ENCODE results near the gene ADGRG3.
A peak's percentile ranks its signal among the peaks of the same experiment; 100 is the strongest.

ADGRG3 gene

GRCh38 chr16:57726433-57726947 is 58.4 kb downstream of the ADGRG3 start:
- 78% methylated on average over 5 of the region's 7 CpGs for WGBS

DNA sequence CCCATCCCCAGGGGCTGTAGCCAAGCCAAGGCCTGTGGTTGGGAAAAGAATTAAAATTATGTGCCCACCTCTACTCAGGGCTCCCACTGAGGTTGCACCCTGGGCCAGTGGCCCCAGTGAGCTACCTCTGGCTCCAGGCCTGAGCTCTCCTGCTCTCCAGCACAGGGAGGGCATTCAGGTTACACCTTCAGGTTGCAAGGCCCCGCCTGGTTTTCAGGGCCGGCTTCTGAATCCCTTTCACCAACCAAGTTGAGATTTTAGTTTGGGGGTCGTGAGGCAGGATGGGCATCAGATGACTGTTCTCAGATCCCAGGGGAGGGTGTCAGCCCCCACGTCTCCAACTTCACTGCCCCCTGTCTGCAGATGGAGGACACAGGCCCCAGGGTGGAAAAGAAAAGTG is 59.5 kb downstream of the ADGRG3 start:
- no peak overlapping the region for H3K14ac ChIP-seq (ENCODE audit: low read length in 2 of 2)
- WGBS, result 20% methylated on average over 1 of the region's 4 CpGs

More at GRCh38 chr16:57726433-57726947, 58.4 kb downstream of the ADGRG3 start:
- Histone ChIP-seq H2AK5ac (ENCODE audit: low read length, severe bottlenecking) (no peak overlapping the region), H3K18ac (ENCODE audit: low read depth in 1 of 2, low read length in 2 of 2) (no peak overlapping the region), H3K23ac (ENCODE audit: low read length in 2 of 2) (no peak overlapping the region), H4K91ac (ENCODE audit: low read length) (no peak overlapping the region), H3K79me1 (replicated peaks; ENCODE audit: low read length, poor library complexity, severe bottlenecking) (no peaks in the 10 kb centered on the region), H3K4me1 (ENCODE audit: control insufficient read depth, insufficient read depth, low read depth, low read length) (no peaks in the 10 kb centered on the region), H3K4me2 (ENCODE audit: low read length, poor library complexity, severe bottlenecking) (no peak overlapping the region), H3K9me3 (ENCODE audit: control insufficient read depth, low read length) (no peaks in the 10 kb centered on the region), H3K14ac (ENCODE audit: low read length in 2 of 2) (no peak overlapping the region), H2BK5ac (ENCODE audit: low read depth, low read length, poor library complexity, severe bottlenecking) (no peak overlapping the region), H2BK120ac (ENCODE audit: low read depth, low read length) (no peak overlapping the region), H3K4me3 (ENCODE audit: insufficient read depth in 1 of 2, low read depth in 1 of 2, low read length in 2 of 2) (no peak overlapping the region), H3K4ac (ENCODE audit: low read depth in 1 of 2, low read length in 2 of 2) (no peak overlapping the region), H4K8ac (ENCODE audit: low read length) (no peak overlapping the region), H3K36me3 (ENCODE audit: control insufficient read depth in 1 of 2, insufficient read depth in 2 of 2, low read depth in 1 of 2, low read length in 2 of 2) (no peaks in the 10 kb centered on the region), H3K27me3 (ENCODE audit: control insufficient read depth in 1 of 2, insufficient read depth in 1 of 2, low read length in 2 of 2) (peaks cover 4 to 13% of the 10 kb centered on the region in 2 experiments), H2BK15ac (ENCODE audit: low read depth, poor library complexity, severe bottlenecking) (no peak overlapping the region), H3K9ac (ENCODE audit: low read length) (no peak overlapping the region), H3K27ac (ENCODE audit: low read length, poor library complexity, severe bottlenecking) (no peak overlapping the region), H2BK12ac (ENCODE audit: low read length in 2 of 2) (no peak overlapping the region), H2AFZ (ENCODE audit: low read depth, low read length) (no peak overlapping the region)
- DNase-seq, result no peak

GRCh38 chr16:57728336-57729181 is 60.5 kb downstream of the ADGRG3 start:
- Histone ChIP-seq H3K4me2 (ENCODE audit: low read length, poor library complexity, severe bottlenecking) (no peak overlapping the region), H2BK15ac (ENCODE audit: low read depth, poor library complexity, severe bottlenecking) (peak overlapping the region; percentile 18), H3K27ac (ENCODE audit: low read length, poor library complexity, severe bottlenecking) (no peak overlapping the region), H3K27me3 (ENCODE audit: control insufficient read depth in 1 of 2, insufficient read depth in 1 of 2, low read length in 2 of 2) (peaks cover 6 to 13% of the 10 kb centered on the region in 2 experiments), H3K4ac (ENCODE audit: low read depth in 1 of 2, low read length in 2 of 2) (no peak overlapping the region), H2BK12ac (ENCODE audit: low read length in 2 of 2) (no peak overlapping the region), H3K79me1 (replicated peaks; ENCODE audit: low read length, poor library complexity, severe bottlenecking) (no peaks in the 10 kb centered on the region), H2AFZ (ENCODE audit: low read depth, low read length) (no peak overlapping the region), H3K4me1 (ENCODE audit: control insufficient read depth, insufficient read depth, low read depth, low read length) (no peaks in the 10 kb centered on the region), H3K23ac (ENCODE audit: low read length in 2 of 2) (no peak overlapping the region), H3K36me3 (ENCODE audit: control insufficient read depth in 1 of 2, insufficient read depth in 2 of 2, low read depth in 1 of 2, low read length in 2 of 2) (no peaks in the 10 kb centered on the region), H3K9ac (ENCODE audit: low read length) (no peak overlapping the region), H2BK5ac (ENCODE audit: low read depth, low read length, poor library complexity, severe bottlenecking) (no peak overlapping the region), H3K14ac (ENCODE audit: low read length in 2 of 2) (no peak overlapping the region), H3K9me3 (ENCODE audit: control insufficient read depth, low read length) (peaks cover 6% of the 10 kb centered on the region), H3K4me3 (ENCODE audit: insufficient read depth in 1 of 2, low read depth in 1 of 2, low read length in 2 of 2) (no peak overlapping the region), H4K91ac (ENCODE audit: low read length) (no peak overlapping the region), H2BK120ac (ENCODE audit: low read depth, low read length) (no peak overlapping the region), H2AK5ac (ENCODE audit: low read length, severe bottlenecking) (no peak overlapping the region), H3K18ac (ENCODE audit: low read depth in 1 of 2, low read length in 2 of 2) (no peak overlapping the region), H4K8ac (ENCODE audit: low read length) (no peak overlapping the region)
- WGBS, result 92% methylated on average over 14 of the region's 14 CpGs
- no peak for DNase-seq

More for the DNA sequence above, 59.5 kb downstream of the ADGRG3 start:
- Histone ChIP-seq H3K9ac (ENCODE audit: low read length) (no peak overlapping the region), H3K9me3 (ENCODE audit: control insufficient read depth, low read length) (peaks cover under 1% of the 10 kb centered on the region), H3K4ac (ENCODE audit: low read depth in 1 of 2, low read length in 2 of 2) (no peak overlapping the region), H3K27ac (ENCODE audit: low read length, poor library complexity, severe bottlenecking) (no peak overlapping the region), H3K36me3 (ENCODE audit: control insufficient read depth in 1 of 2, insufficient read depth in 2 of 2, low read depth in 1 of 2, low read length in 2 of 2) (no peaks in the 10 kb centered on the region), H4K91ac (ENCODE audit: low read length) (no peak overlapping the region), H3K4me3 (ENCODE audit: insufficient read depth in 1 of 2, low read depth in 1 of 2, low read length in 2 of 2) (no peak overlapping the region), H2BK12ac (ENCODE audit: low read length in 2 of 2) (no peak overlapping the region), H4K8ac (ENCODE audit: low read length) (no peak overlapping the region), H3K23ac (ENCODE audit: low read length in 2 of 2) (no peak overlapping the region), H2AK5ac (ENCODE audit: low read length, severe bottlenecking) (no peak overlapping the region), H3K4me2 (ENCODE audit: low read length, poor library complexity, severe bottlenecking) (no peak overlapping the region), H2BK120ac (ENCODE audit: low read depth, low read length) (no peak overlapping the region), H3K18ac (ENCODE audit: low read depth in 1 of 2, low read length in 2 of 2) (no peak overlapping the region), H3K79me1 (replicated peaks; ENCODE audit: low read length, poor library complexity, severe bottlenecking) (no peaks in the 10 kb centered on the region), H2BK5ac (ENCODE audit: low read depth, low read length, poor library complexity, severe bottlenecking) (no peak overlapping the region), H3K27me3 (ENCODE audit: control insufficient read depth in 1 of 2, insufficient read depth in 1 of 2, low read length in 2 of 2) (peaks cover 6 to 13% of the 10 kb centered on the region in 2 experiments), H2BK15ac (ENCODE audit: low read depth, poor library complexity, severe bottlenecking) (no peak overlapping the region), H3K4me1 (ENCODE audit: control insufficient read depth, insufficient read depth, low read depth, low read length) (no peaks in the 10 kb centered on the region), H2AFZ (ENCODE audit: low read depth, low read length) (no peak overlapping the region)
- no peak for DNase-seq

DNA sequence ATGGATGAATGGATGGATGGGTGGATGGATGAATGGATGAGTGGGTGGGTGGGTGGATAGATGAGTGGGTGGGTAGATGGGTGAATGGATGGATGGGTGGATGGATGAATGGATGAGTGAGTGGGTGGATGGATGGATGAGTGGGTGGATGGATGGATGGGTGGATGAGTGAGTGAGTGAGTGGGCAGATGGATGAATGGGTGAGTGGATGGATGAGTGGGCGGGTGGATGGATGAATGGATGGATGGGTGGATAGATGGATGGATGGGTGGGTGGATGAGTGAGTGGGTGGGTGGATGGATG is 61.0 kb downstream of the ADGRG3 start:
- no peaks in the 10 kb centered on the region for H3K4me1 ChIP-seq (ENCODE audit: control insufficient read depth, insufficient read depth, low read depth, low read length)
- H3K4ac ChIP-seq (ENCODE audit: low read depth in 1 of 2, low read length in 2 of 2), result no peak overlapping the region
- no peak overlapping the region for H2BK15ac ChIP-seq (ENCODE audit: low read depth, poor library complexity, severe bottlenecking)
- H3K4me3 ChIP-seq (ENCODE audit: insufficient read depth in 1 of 2, low read depth in 1 of 2, low read length in 2 of 2), result no peak overlapping the region
- no peak overlapping the region for H4K91ac ChIP-seq (ENCODE audit: low read length)
- H3K14ac ChIP-seq (ENCODE audit: low read length in 2 of 2), result no peak overlapping the region
- no peak overlapping the region for H4K8ac ChIP-seq (ENCODE audit: low read length)
- no peak overlapping the region for H2BK5ac ChIP-seq (ENCODE audit: low read depth, low read length, poor library complexity, severe bottlenecking)
- no peak overlapping the region for H3K23ac ChIP-seq (ENCODE audit: low read length in 2 of 2)
- WGBS, result 54% methylated on average over 1 of the region's 1 CpG
- no peak overlapping the region for H3K27ac ChIP-seq (ENCODE audit: low read length, poor library complexity, severe bottlenecking)
- no peak for DNase-seq
- no peak overlapping the region for H2BK12ac ChIP-seq (ENCODE audit: low read length in 2 of 2)
- no peak overlapping the region for H2AFZ ChIP-seq (ENCODE audit: low read depth, low read length)
- H3K9me3 ChIP-seq (ENCODE audit: control insufficient read depth, low read length), result peaks cover 6% of the 10 kb centered on the region
- H3K27me3 ChIP-seq (ENCODE audit: control insufficient read depth in 1 of 2, insufficient read depth in 1 of 2, low read length in 2 of 2), result peaks cover 6 to 13% of the 10 kb centered on the region in 2 experiments
- H2AK5ac ChIP-seq (ENCODE audit: low read length, severe bottlenecking), result no peak overlapping the region
- H3K36me3 ChIP-seq (ENCODE audit: control insufficient read depth in 1 of 2, insufficient read depth in 2 of 2, low read depth in 1 of 2, low read length in 2 of 2), result no peaks in the 10 kb centered on the region
- H3K9ac ChIP-seq (ENCODE audit: low read length), result no peak overlapping the region
- H3K18ac ChIP-seq (ENCODE audit: low read depth in 1 of 2, low read length in 2 of 2), result no peak overlapping the region
- no peak overlapping the region for H2BK120ac ChIP-seq (ENCODE audit: low read depth, low read length)
- no peaks in the 10 kb centered on the region for H3K79me1 ChIP-seq (replicated peaks; ENCODE audit: low read length, poor library complexity, severe bottlenecking)
- no peak overlapping the region for H3K4me2 ChIP-seq (ENCODE audit: low read length, poor library complexity, severe bottlenecking)
